ENCODE measurements around the gene ME3. TPM values are rescaled to one million over a fixed set of nuclear protein-coding genes. Genes with fewer than 3 reads are reported as not detected.

ME3 gene
- total and polyA plus RNA-seq, 4 donors: 7.4 to 38.7 (median 21.2) TPM

DNA sequence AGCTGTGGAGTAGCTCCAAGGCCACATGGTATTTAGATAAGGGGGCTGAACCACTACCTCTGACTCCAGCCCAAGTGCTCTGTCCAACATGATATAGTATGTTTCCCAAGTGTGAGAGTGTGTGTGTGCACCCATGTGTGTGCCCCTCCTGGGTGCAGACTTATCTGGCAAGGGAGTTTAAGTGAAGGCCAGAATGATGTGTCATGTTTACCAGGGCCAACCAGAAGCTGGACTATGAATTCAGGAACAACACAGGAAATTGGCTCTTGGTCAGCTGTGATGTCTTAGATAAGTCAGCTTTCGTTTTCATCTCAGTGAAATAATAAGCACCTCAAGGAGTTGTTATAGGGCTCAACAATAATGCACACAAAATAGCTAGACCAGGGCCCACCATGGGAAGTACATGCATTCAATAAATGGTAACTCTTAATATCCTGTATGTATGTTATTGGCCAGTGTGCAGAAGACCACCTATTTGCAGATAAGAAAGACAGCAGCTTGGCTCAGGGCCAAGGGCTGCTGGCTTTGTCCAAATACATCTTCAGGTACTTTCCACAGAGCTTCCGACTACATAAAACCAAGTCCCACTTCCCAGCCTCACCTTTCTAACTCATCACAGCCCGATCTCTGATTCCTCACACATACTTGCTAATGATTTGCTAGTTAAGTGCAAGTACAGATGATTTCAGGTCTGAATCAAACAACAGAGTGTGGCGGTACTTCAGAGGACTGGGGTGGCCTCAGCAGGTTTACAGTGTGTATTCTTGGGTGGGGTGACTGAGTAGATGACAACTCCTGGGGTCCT, 120.9 kb downstream of the ME3 start:
- peak overlapping the region; percentile 55 to 78 for H3K27ac ChIP-seq (ENCODE audit: low read depth in 1 of 2, low read length in 1 of 2)
- H3K4me3 ChIP-seq: no peak overlapping the region
- 56 to 70% methylated on average over 4 of the region's 4 CpGs for WGBS, 2 donors
- H3K9me3 ChIP-seq (ENCODE audit: control insufficient read depth in 4 of 4, insufficient read depth in 3 of 4, low read length in 3 of 4): no peaks in the 10 kb centered on the region
- TF ChIP-seq, protein P1, sequence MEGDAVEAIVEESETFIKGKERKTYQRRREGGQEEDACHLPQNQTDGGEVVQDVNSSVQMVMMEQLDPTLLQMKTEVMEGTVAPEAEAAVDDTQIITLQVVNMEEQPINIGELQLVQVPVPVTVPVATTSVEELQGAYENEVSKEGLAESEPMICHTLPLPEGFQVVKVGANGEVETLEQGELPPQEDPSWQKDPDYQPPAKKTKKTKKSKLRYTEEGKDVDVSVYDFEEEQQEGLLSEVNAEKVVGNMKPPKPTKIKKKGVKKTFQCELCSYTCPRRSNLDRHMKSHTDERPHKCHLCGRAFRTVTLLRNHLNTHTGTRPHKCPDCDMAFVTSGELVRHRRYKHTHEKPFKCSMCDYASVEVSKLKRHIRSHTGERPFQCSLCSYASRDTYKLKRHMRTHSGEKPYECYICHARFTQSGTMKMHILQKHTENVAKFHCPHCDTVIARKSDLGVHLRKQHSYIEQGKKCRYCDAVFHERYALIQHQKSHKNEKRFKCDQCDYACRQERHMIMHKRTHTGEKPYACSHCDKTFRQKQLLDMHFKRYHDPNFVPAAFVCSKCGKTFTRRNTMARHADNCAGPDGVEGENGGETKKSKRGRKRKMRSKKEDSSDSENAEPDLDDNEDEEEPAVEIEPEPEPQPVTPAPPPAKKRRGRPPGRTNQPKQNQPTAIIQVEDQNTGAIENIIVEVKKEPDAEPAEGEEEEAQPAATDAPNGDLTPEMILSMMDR (IDR thresholded peaks at IDR 0.05; ENCODE audit: control extremely low read depth, extremely low read depth): no peak
- no peaks in the 10 kb centered on the region for H3K36me3 ChIP-seq (ENCODE audit: control insufficient read depth in 4 of 4, insufficient read depth in 4 of 4, low read length in 4 of 4)
- no peaks in the 10 kb centered on the region for H3K27me3 ChIP-seq (ENCODE audit: control insufficient read depth in 3 of 3, insufficient read depth in 3 of 3, low read length in 2 of 3)
- no peak overlapping the region for H3K9ac ChIP-seq (ENCODE audit: insufficient read depth in 1 of 2, low read length in 2 of 2)
- peaks cover 10 to 24% (median 12%) of the 10 kb centered on the region in 5 donors for H3K4me1 ChIP-seq (ENCODE audit: control insufficient read depth in 5 of 5, insufficient read depth in 5 of 5, low read length in 5 of 5)
- ATAC-seq (ENCODE audit: insufficient read depth, low FRiP score) (peak; percentile 20), DNase-seq (peak in 1 of 3 donors; percentile 50)

DNA sequence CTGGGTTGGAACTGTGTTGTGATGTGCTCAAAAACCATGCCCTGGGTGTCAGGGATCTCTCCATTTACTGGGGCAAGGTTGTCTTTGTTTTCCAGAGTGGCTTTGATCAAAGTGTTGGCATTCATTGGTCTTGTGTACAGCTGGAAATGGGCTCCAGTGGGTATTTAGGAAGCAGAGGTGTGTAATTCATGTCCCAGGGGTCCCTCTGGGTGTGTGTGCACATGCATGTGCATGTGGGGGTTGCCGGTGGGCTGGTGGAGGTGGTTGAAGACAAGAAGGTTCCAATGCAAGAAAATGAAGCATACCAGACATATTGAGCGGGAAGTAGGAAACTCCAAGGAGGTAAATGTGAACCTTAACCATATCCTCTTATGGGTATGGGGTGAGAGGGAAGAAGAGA, 121.7 kb downstream of the ME3 start:
- H3K27ac ChIP-seq (ENCODE audit: low read depth in 1 of 2, low read length in 1 of 2): peak overlapping the region; percentile 55 to 74
- 98 to 100% methylated on average over 2 of the region's 2 CpGs for WGBS, 2 donors

DNA sequence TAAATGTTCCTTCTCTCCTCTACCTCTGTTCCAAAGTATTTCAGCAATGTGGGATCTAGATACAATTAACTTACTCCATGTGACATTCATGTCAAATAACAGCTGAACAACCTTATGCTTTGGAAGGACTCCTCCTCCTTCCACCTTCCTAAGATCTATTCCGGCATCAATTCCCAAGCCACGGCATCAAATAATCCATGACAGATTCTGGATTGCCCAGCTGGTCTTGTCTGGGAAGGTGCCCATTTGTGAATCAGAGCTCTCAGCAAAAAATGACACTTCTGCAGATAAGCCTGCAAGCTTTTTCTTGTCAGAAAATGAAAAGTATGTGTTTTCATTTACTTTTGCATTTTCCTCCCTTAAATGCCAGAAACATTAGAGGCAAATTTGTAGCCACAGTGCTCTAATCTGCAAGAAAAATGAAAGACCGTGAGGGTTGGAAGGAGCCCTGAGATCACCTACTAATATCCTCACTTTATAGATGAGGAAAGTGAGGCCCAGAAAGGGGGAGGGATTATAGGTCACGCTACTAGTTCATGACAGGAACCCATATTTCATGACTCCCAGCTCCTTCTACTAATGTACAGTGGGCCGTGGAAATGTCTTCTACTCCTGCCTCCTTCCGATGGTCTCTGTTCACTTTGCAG, 124.0 kb downstream of the ME3 start:
- Histone ChIP-seq H3K27ac (ENCODE audit: low read depth in 1 of 2, low read length in 1 of 2) (peak overlapping the region in 1 of 2 donors; percentile 83), H3K4me3 (no peak overlapping the region), H3K27me3 (ENCODE audit: control insufficient read depth in 3 of 3, insufficient read depth in 3 of 3, low read length in 2 of 3) (no peaks in the 10 kb centered on the region), H3K36me3 (ENCODE audit: control insufficient read depth in 4 of 4, insufficient read depth in 4 of 4, low read length in 4 of 4) (no peaks in the 10 kb centered on the region), H3K9ac (ENCODE audit: insufficient read depth in 1 of 2, low read length in 2 of 2) (no peak overlapping the region), H3K4me1 (ENCODE audit: control insufficient read depth in 5 of 5, insufficient read depth in 5 of 5, low read length in 5 of 5) (peaks cover 10 to 23% (median 12%) of the 10 kb centered on the region in 5 donors), H3K9me3 (ENCODE audit: control insufficient read depth in 4 of 4, insufficient read depth in 3 of 4, low read length in 3 of 4) (no peaks in the 10 kb centered on the region)
- no peak for ATAC-seq (ENCODE audit: insufficient read depth, low FRiP score)
- 68 to 82% methylated on average over 6 of the region's 6 CpGs for WGBS, 2 donors
- TF ChIP-seq, protein P1 (IDR thresholded peaks at IDR 0.05; ENCODE audit: control extremely low read depth, extremely low read depth): no peak
- DNase-seq: peak in 2 of 3 donors; percentile 29 to 32

More for the DNA sequence above, 121.7 kb downstream of the ME3 start:
- no peaks in the 10 kb centered on the region for H3K9me3 ChIP-seq (ENCODE audit: control insufficient read depth in 4 of 4, insufficient read depth in 3 of 4, low read length in 3 of 4)
- no peak for ATAC-seq (ENCODE audit: insufficient read depth, low FRiP score)
- no peaks in the 10 kb centered on the region for H3K27me3 ChIP-seq (ENCODE audit: control insufficient read depth in 3 of 3, insufficient read depth in 3 of 3, low read length in 2 of 3)
- H3K4me1 ChIP-seq (ENCODE audit: control insufficient read depth in 5 of 5, insufficient read depth in 5 of 5, low read length in 5 of 5): peaks cover 10 to 24% (median 12%) of the 10 kb centered on the region in 5 donors
- DNase-seq: no peak
- no peaks in the 10 kb centered on the region for H3K36me3 ChIP-seq (ENCODE audit: control insufficient read depth in 4 of 4, insufficient read depth in 4 of 4, low read length in 4 of 4)
- TF ChIP-seq, protein P1 (IDR thresholded peaks at IDR 0.05; ENCODE audit: control extremely low read depth, extremely low read depth): no peak
- no peak overlapping the region for H3K9ac ChIP-seq (ENCODE audit: insufficient read depth in 1 of 2, low read length in 2 of 2)
- no peak overlapping the region for H3K4me3 ChIP-seq
